ENCODE data around the gene MSI2. TPM values are rescaled to one million over a fixed set of nuclear protein-coding genes. Genes with fewer than 3 reads are reported as not detected.

Gene MSI2
- total RNA-seq, 2 experiments from 2014 or later = 131 to 164 TPM

DNA sequence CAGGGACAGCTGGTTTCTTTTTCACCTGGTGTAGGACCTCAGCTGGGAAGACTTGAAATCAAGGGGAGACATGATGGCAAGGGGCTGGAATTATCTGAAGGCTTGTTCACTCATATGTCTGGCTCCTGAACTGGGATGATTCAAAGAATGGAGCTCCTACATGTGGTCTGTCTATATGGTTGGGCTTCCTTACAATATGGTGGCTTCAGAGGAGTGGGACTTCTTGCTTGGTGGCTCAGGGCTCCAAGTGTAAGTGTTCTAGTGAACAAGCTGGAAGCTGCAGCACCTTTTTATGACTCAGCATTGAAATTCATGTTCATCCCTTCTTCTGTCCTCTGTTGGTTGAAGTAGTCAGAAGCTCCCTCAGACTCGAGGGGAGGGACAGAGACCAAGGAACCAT, 127.9 kb downstream of the MSI2 start:
- H3K4me2 ChIP-seq (ENCODE audit: low read length) = no peak overlapping the region
- H3K79me2 ChIP-seq (ENCODE audit: insufficient read depth, low read depth, low read length) = no peaks in the 10 kb centered on the region
- H3K27ac ChIP-seq (ENCODE audit: low read depth, low read length, poor library complexity, severe bottlenecking) = no peak overlapping the region
- H3K9me3 ChIP-seq (ENCODE audit: low read length) = peaks cover 11% of the 10 kb centered on the region; the same call in 1 of the 2 replicates
- no peak overlapping the region for H2AFZ ChIP-seq (ENCODE audit: low read length)
- ChIA-PET POLR2A (interaction anchor here (0.6 kb wide), 1 partner anchor 127 kb away, joined by 3 read pairs; no protein-coding TSS in a partner anchor), CTCF (ENCODE audit: unreplicated experiment) (no interaction called here)
- intact Hi-C loops (cut with micrococcal nuclease; ENCODE audit: unreplicated experiment) = no loop called here
- no peaks in the 10 kb centered on the region for H3K9me2 ChIP-seq (ENCODE audit: insufficient read depth, low read length)
- BruUV-seq (replicated peaks) = no TSS peak
- no peak overlapping the region for H3K4me3 ChIP-seq (ENCODE audit: low read depth, low read length, poor library complexity, severe bottlenecking)
- H3K4me1 ChIP-seq (ENCODE audit: insufficient read depth, low read length, poor library complexity, severe bottlenecking) = peaks cover 45% of the 10 kb centered on the region
- TF ChIP-seq EZH2phosphoT487 (IDR thresholded peaks at IDR 0.05; ENCODE audit: borderline replicate concordance, low read depth, low read length) (no peak), CTCF (conservative IDR thresholded peaks at IDR 0.05; ENCODE audit: low read length) (no peak)
- H3K36me3 ChIP-seq (ENCODE audit: insufficient read depth, low read length) = peaks cover 45% of the 10 kb centered on the region
- H4K20me1 ChIP-seq (ENCODE audit: insufficient read depth, low read length) = no peaks in the 10 kb centered on the region
- DNase-seq (ENCODE audit: low spot score) = no peak

DNA sequence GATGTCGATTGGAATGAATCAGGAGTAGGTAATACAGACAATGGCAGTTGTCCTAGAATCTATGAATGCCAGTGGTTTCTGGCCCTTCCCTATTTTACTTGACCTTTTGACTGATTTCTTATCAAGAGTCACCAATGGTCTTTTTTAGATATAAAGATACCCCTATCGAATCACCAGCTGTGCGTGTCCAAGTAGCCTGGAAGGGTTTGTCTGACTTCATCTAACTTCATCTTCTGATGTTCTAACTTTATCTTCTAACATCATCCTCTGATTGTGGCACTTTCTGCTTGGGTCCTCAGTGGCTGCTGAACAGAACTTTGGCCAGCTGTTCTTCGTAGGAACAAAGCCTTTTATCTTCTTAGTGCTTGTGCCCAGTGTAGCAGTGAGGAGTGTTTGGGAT, 129.7 kb downstream of the MSI2 start:
- no peaks in the 10 kb centered on the region for H3K79me2 ChIP-seq (ENCODE audit: insufficient read depth, low read depth, low read length)
- no peaks in the 10 kb centered on the region for H3K9me2 ChIP-seq (ENCODE audit: insufficient read depth, low read length)
- BruUV-seq (replicated peaks) = no TSS peak
- no peak overlapping the region for H3K4me2 ChIP-seq (ENCODE audit: low read length)
- H3K4me1 ChIP-seq (ENCODE audit: insufficient read depth, low read length, poor library complexity, severe bottlenecking) = peaks cover 27% of the 10 kb centered on the region
- no peak overlapping the region for H3K4me3 ChIP-seq (ENCODE audit: low read depth, low read length, poor library complexity, severe bottlenecking)
- H4K20me1 ChIP-seq (ENCODE audit: insufficient read depth, low read length) = no peaks in the 10 kb centered on the region
- intact Hi-C loops (cut with micrococcal nuclease; ENCODE audit: unreplicated experiment) = no loop called here
- peaks cover 11% of the 10 kb centered on the region; the same call in 1 of the 2 replicates for H3K9me3 ChIP-seq (ENCODE audit: low read length)
- ChIA-PET POLR2A (interaction anchor here (0.6 to 1.4 kb wide), 2 partner anchors 19 to 292 kb away, joined by 3 to 4 read pairs; no protein-coding TSS in a partner anchor), CTCF (ENCODE audit: unreplicated experiment) (no interaction called here)
- TF ChIP-seq CTCF (conservative IDR thresholded peaks at IDR 0.05; ENCODE audit: low read length) (no peak), EZH2phosphoT487 (IDR thresholded peaks at IDR 0.05; ENCODE audit: borderline replicate concordance, low read depth, low read length) (no peak)
- DNase-seq (ENCODE audit: low spot score) = no peak
- no peak overlapping the region for H2AFZ ChIP-seq (ENCODE audit: low read length)
- H3K36me3 ChIP-seq (ENCODE audit: insufficient read depth, low read length) = peaks cover 51% of the 10 kb centered on the region
- H3K27ac ChIP-seq (ENCODE audit: low read depth, low read length, poor library complexity, severe bottlenecking) = no peak overlapping the region

DNA sequence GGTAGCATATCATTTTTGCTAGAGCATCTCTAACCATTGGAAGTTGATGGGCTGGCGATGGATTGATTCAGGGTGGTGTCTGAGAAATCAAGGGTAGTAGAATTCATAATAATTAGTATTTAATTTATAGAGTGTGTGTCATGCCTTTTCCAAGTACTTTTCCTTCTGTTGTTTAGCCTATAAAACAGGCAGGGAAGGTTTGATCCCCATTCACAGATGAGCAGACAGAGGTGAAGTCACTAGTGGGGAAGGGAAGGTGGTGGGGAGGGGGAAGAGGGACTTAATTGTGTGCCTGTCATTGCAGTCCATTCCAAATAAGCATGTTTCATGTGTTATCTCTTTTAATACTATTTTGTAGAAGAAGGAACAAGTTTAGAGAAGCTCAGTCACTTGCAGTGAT, 131.3 kb downstream of the MSI2 start:
- TF ChIP-seq EZH2phosphoT487 (IDR thresholded peaks at IDR 0.05; ENCODE audit: borderline replicate concordance, low read depth, low read length) (no peak), CTCF (conservative IDR thresholded peaks at IDR 0.05; ENCODE audit: low read length) (no peak)
- Histone ChIP-seq H4K20me1 (ENCODE audit: insufficient read depth, low read length) (no peaks in the 10 kb centered on the region), H3K79me2 (ENCODE audit: insufficient read depth, low read depth, low read length) (no peaks in the 10 kb centered on the region), H2AFZ (ENCODE audit: low read length) (no peak overlapping the region), H3K9me2 (ENCODE audit: insufficient read depth, low read length) (no peaks in the 10 kb centered on the region), H3K4me3 (ENCODE audit: low read depth, low read length, poor library complexity, severe bottlenecking) (no peak overlapping the region), H3K4me2 (ENCODE audit: low read length) (no peak overlapping the region), H3K27ac (ENCODE audit: low read depth, low read length, poor library complexity, severe bottlenecking) (no peak overlapping the region), H3K36me3 (ENCODE audit: insufficient read depth, low read length) (peaks cover 57% of the 10 kb centered on the region), H3K4me1 (ENCODE audit: insufficient read depth, low read length, poor library complexity, severe bottlenecking) (peaks cover 12% of the 10 kb centered on the region), H3K9me3 (ENCODE audit: low read length) (peaks cover 15% of the 10 kb centered on the region; the same call in 1 of the 2 replicates)
- intact Hi-C loops (cut with micrococcal nuclease; ENCODE audit: unreplicated experiment) = no loop called here
- POLR2A ChIA-PET = interaction anchor here (1.1 kb wide), 1 partner anchor 13 kb away, joined by 5 read pairs; no protein-coding TSS in a partner anchor
- CTCF ChIA-PET (ENCODE audit: unreplicated experiment) = no interaction called here
- DNase-seq (ENCODE audit: low spot score) = no peak
- BruUV-seq (replicated peaks) = no TSS peak
